Lung (tissue), 12 donors: ENCODE data around the gene CLCA1. TPM values are rescaled to one million over a fixed set of nuclear protein-coding genes. Genes with fewer than 3 reads are reported as not detected.
A peak's percentile ranks its signal among the peaks of the same experiment; 100 is the strongest.

Experiments used
- ATAC-seq: fragments of 200-7000 bp; cut with Tn5 transposase; one replicate; pipeline ENCODE4 v1.9.1; 2020; ENCODE audit warnings: moderate number of reproducible peaks; ENCODE audit not compliant: insufficient read depth, low FRiP score
- DNase-seq, 3 donors: peaks; one replicate each; pipeline ENCODE4 v3.0.0-alpha.2; 2013 to 2017
- H3K27ac ChIP-seq, 2 donors: one replicate each; pipeline ENCODE4 v1.5.1; 2013; ENCODE audit warnings: mild to moderate bottlenecking in 2 of 2, moderate library complexity in 2 of 2, control low read depth in 1 of 2, inconsistent platforms in 1 of 2, low read depth in 1 of 2, low read length in 1 of 2
- H3K27me3 ChIP-seq, 3 donors: one replicate each; pipeline ENCODE4 v1.5.1; 2013; ENCODE audit warnings: low read length in 2 of 3; ENCODE audit not compliant: control insufficient read depth in 3 of 3, insufficient read depth in 3 of 3
- H3K36me3 ChIP-seq, 4 donors: one replicate each; pipeline ENCODE4 v1.5.1; 2013; ENCODE audit warnings: low read length in 4 of 4, mild to moderate bottlenecking in 1 of 4, moderate library complexity in 1 of 4; ENCODE audit not compliant: control insufficient read depth in 4 of 4, insufficient read depth in 4 of 4
- H3K4me1 ChIP-seq, 5 donors: one replicate each; pipeline ENCODE4 v1.5.1; 2013; ENCODE audit warnings: low read length in 5 of 5, mild to moderate bottlenecking in 2 of 5, moderate library complexity in 1 of 5; ENCODE audit not compliant: control insufficient read depth in 5 of 5, insufficient read depth in 5 of 5
- H3K4me3 ChIP-seq: one replicate; pipeline ENCODE4 v1.5.1; 2013; ENCODE audit warnings: mild to moderate bottlenecking, control low read depth, moderate library complexity
- H3K9ac ChIP-seq, 2 donors: one replicate each; pipeline ENCODE4 v1.5.1; 2013; ENCODE audit warnings: low read length in 2 of 2, control low read depth in 1 of 2; ENCODE audit not compliant: insufficient read depth in 1 of 2
- H3K9me3 ChIP-seq, 4 donors: one replicate each; pipeline ENCODE4 v1.5.1; 2013; ENCODE audit warnings: low read length in 3 of 4, mild to moderate bottlenecking in 1 of 4, moderate library complexity in 1 of 4; ENCODE audit not compliant: control insufficient read depth in 4 of 4, insufficient read depth in 3 of 4
- CTCF ChIP-seq: IDR thresholded peaks from 2 replicates; pipeline ENCODE4 v1.5.1; 2012; ENCODE audit warnings: mild to moderate bottlenecking; ENCODE audit errors: control extremely low read depth, extremely low read depth
- WGBS, 2 donors: extraction: QIAGEN DNeasy Blood & Tissue Kit; methylation state at CpG; one replicate each; pipeline ENCODE4 v1.1.7; 2013; 5-methylcytosine and 5-hydroxymethylcytosine counted together
- polyA plus RNA-seq, 2 donors: library from polyadenylated mRNA; stranded (reverse); fragments of 200-250 nt; gene quantifications; one replicate each; pipeline ENCODE4 v1.2.1, GENCODE V29; 2013
- total RNA-seq, 2 donors: library from RNA; depleted of rRNA in 1 of 2; stranded (reverse); fragments of >200 nt in 1 of 2; gene quantifications; one replicate each; pipeline ENCODE4 v1.2.1, GENCODE V29; 2014 to 2021
- donor health status: control.
- donor health status: control.
- donor health status: Bipolar disorder and iron deficiency.
- donor health status: healthy.
- donor health status: DM: yes; HTN: yes; CAD: no.

Gene CLCA1
- total and polyA plus RNA-seq, 4 donors = 0.12 to 0.15 TPM; not detected in 2

DNA sequence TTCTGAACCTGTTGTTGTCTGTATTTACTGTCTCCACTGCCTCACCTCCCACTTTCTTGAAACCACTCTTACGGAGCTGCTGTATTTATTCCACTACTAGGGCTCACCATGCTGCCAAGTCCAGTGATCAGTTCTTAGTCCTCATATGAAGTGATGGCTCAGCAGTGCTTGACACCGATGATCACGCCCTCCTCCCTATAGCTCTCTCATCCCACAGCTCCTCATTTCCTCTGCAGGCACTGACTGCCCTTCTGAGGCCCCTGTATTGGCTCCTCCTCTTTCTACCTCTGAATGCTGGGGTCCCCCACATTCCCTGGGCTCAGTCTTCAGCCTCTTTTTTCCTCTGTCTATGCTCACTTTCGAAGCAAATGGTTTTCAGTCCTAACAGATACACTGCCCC, 3.4 kb downstream of the CLCA1 start:
- peak in 2 of 3 donors; percentile 19 to 53 for DNase-seq
- no peak for TF ChIP-seq CTCF
- WGBS, 2 donors = 68 to 74% methylated on average over 4 of the region's 4 CpGs

DNA sequence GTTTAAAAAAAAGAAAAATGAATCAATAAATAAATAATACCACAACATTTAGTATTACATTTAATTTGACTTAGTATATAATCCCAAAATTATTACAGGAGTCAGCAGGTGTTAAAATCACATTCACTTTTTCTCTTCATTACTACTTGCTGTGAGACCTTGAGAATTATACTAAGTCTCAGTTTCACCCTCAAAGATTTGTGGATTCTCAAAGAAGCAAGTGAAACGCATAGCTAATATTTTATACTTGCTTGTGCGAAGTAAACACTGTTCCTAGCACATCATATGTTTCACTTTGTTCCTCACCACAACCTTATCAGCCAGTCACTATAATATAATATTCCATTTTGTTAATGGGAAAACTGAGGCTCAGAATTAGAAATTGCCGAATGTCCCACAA, 4.0 kb downstream of the CLCA1 start:
- WGBS, 2 donors = 79 to 80% methylated on average over 3 of the region's 3 CpGs
- Histone ChIP-seq H3K4me3 (no peak overlapping the region), H3K27ac (no peak overlapping the region), H3K36me3 (no peaks in the 10 kb centered on the region), H3K27me3 (no peaks in the 10 kb centered on the region), H3K4me1 (peaks cover 0 to 14% (median 1%) of the 10 kb centered on the region in 5 donors), H3K9me3 (no peaks in the 10 kb centered on the region), H3K9ac (no peak overlapping the region)
- no peak for TF ChIP-seq CTCF
- no peak for DNase-seq
- no peak for ATAC-seq

More for the DNA sequence above, 3.4 kb downstream of the CLCA1 start:
- Histone ChIP-seq H3K4me1 (peaks cover 0 to 8% (median 0%) of the 10 kb centered on the region in 5 donors), H3K36me3 (no peaks in the 10 kb centered on the region), H3K27me3 (no peaks in the 10 kb centered on the region), H3K9ac (no peak overlapping the region), H3K27ac (no peak overlapping the region), H3K4me3 (no peak overlapping the region), H3K9me3 (no peaks in the 10 kb centered on the region)
- ATAC-seq = no peak

DNA sequence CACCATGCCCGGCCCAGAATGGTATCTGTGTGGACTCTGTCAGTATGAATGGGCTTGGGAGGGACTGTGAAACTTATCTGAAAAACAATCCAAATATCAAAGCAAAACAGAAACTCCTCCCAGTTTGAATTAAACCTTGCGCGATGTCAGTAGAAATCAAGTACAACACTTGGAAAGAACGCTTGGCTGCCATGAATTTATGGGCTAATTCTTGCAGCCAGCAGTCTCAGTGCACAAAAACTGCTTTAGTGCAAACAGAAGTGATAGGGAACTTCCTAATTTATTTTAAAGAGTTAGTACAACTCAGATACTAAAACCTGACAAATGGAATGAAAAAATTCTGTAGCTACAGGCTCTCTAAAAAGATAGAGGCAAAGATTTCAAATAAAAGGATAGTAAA, 8.5 kb downstream of the CLCA1 start:
- TF ChIP-seq CTCF = no peak
- Histone ChIP-seq H3K27ac (no peak overlapping the region), H3K4me3 (no peak overlapping the region), H3K9me3 (no peaks in the 10 kb centered on the region), H3K9ac (no peak overlapping the region), H3K36me3 (no peaks in the 10 kb centered on the region), H3K4me1 (peaks cover 0 to 24% (median 0%) of the 10 kb centered on the region in 5 donors), H3K27me3 (no peaks in the 10 kb centered on the region)
- ATAC-seq (no peak), DNase-seq (peak in 1 of 3 donors; percentile 42)
- 86 to 89% methylated on average over 4 of the region's 4 CpGs for WGBS, 2 donors

DNA sequence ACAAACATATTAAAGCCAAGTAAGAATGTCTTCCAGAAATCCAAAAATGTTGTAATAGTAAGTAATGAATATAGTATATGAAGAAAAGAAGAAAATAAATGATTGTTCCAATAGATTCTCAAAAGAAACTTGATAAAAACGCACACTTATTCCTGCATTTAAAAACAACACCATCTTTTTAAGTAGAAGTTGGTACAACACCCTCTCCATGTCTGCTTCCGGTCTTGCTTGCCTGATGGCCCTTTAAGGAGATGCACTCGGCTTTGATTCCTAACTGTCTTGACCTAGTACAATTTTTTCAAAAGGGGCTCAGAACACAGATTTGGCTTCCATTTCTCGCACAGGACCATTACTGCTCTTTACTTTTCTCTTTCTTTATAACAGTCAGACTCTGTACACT, 9.0 kb downstream of the CLCA1 start:
- no peaks in the 10 kb centered on the region for H3K27me3 ChIP-seq
- H3K27ac ChIP-seq = no peak overlapping the region
- no peaks in the 10 kb centered on the region for H3K9me3 ChIP-seq
- DNase-seq = peak in 1 of 3 donors; percentile 38
- no peak overlapping the region for H3K4me3 ChIP-seq
- H3K9ac ChIP-seq = no peak overlapping the region
- no peak for TF ChIP-seq CTCF
- 85% methylated on average over 4 of the region's 4 CpGs for WGBS, 2 donors
- no peak for ATAC-seq
- no peaks in the 10 kb centered on the region for H3K36me3 ChIP-seq
- H3K4me1 ChIP-seq = peaks cover 0 to 23% (median 0%) of the 10 kb centered on the region in 5 donors
